HG03342 (cell line): ENCODE measurements around the gene IDH3G.

Source experiments
- ATAC-seq: cut with Tn5 transposase; IDR thresholded peaks from one replicate; pipeline ENCODE4 v1.9.1; 2021; ENCODE audit warnings: mild to moderate bottlenecking, moderate library complexity; ENCODE audit not compliant: unreplicated experiment

The IDH3G gene

GRCh38 chrX:153791104-153791852 is 2.9 kb downstream of the IDH3G start:
- no peak for ATAC-seq

DNA sequence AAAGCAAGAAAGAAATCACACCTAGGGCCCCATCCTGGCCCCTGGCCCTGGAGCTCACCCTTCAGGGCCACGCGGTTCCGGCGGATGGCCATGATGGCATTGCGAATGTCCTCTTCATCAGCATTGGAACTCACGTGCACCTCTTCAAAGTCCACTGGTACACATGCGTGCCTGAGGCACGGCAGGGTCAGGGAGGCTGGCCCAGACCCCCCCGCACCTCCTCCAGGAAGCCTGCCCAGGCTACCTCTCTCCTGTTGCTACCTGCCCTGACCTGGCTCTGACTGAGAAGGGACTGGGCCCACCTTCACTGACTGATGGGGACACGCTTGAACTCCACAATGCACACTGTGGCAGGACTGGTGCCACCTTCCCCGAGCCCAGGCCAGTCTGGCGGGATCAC is 4.5 kb downstream of the IDH3G start:
- ATAC-seq = no peak

- ATAC-seq = no peak
Observed at GRCh38 chrX:153786669-153787068, 7.5 kb downstream of the IDH3G start.

- ATAC-seq = no peak
Observed at GRCh38 chrX:153784325-153784967, 9.7 kb downstream of the IDH3G start.

DNA sequence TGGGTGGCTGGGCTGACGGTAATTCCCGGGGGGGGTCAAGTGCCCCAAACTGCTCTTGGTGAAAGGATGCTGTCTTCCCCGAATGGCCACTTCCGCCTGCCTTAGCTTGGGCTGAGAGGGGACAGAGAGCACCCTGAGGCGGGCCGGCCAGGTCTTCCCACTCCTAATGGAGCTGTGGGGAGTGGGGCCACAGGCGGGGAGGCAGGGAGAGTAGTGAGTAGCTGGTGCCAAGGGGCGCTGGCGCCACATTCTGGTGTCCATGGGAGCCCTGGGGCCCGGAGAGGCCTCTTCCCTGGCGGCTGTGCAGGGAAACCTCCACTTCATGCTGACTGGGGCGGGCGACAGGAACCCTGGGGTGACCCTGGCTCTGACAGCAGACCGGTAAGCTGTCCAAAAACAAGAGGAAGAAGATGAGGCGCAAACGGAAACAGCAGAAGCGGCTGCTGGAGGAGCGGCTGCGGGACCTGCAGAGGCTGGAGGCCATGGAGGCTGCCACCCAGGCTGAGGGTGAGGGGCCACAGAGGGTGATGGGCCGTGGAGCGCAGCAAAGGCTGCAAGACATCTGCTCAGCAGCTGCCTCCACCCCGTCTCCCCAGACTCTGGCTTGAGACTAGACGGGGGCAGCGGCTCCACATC is 10.7 kb downstream of the IDH3G start:
- ATAC-seq = no peak

GRCh38 chrX:153782871-153783270 is 11.3 kb downstream of the IDH3G start:
- no peak for ATAC-seq

DNA sequence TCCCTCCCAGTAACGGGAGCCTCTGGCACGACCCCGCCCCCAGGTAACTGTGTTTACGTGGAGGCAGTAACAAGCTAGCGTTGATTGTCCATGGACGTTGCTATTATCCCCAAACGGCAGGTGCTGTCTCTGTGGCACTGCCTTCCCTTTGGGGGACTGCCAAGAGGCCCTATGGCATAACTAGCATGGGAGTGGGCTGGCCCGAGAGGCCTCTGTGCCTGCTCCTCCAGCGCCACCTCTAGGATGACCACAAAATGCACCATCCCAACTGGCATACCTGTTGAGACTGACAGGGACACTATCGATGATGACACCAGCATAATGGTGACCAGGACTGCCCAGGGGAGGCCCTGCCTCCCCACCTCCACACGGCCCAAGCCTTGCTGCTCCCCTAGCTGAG is 11.9 kb downstream of the IDH3G start:
- ATAC-seq = no peak

- ATAC-seq = no peak
Observed at GRCh38 chrX:153781428-153782047, 12.6 kb downstream of the IDH3G start.

- no peak for ATAC-seq
Observed at GRCh38 chrX:153780678-153781427, 13.3 kb downstream of the IDH3G start, which contains the start of gene SRPK3. Gene SRPK3 (plus strand): TSS chrX:153781041. CDS start chrX:153781087, 46 bp downstream.

DNA sequence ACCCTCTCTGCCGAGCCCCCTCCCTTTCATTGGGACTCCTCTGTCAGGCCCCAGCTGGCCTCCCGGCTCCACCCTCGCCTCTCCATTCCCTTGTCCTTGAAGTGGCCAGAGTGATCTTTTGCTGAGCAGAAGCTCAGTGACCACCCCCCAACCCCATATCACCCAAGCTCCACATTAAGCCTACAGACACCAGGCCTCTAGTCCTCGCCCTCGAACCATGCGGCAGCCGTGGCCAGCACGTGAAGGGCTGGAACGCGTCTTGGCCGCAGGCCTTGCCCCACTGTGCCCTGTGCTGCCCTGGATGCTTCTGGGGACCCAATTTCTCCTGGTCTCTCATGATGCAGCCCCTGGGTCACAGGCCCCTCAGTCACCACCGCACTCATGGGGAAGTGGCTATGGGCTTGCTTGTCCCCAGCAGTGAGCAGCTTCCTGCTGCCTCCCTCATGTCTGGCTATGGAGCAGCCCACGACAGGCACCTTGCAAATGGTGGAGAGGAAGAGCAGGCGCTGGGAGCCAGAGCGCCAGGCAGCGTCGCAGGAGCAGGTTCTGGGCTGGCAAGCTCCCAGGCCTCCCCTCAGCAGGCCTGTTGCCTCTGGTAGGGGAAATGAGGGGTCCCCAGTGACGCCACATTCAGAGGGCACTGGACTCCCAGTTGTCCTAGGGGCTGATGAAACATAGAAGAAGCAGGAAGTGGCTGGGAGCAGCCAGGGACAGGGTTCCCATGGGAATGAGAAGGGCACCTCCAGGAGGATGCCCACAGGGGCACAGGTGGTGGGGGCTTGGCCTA is 14.1 kb downstream of the IDH3G start:
- no peak for ATAC-seq

DNA sequence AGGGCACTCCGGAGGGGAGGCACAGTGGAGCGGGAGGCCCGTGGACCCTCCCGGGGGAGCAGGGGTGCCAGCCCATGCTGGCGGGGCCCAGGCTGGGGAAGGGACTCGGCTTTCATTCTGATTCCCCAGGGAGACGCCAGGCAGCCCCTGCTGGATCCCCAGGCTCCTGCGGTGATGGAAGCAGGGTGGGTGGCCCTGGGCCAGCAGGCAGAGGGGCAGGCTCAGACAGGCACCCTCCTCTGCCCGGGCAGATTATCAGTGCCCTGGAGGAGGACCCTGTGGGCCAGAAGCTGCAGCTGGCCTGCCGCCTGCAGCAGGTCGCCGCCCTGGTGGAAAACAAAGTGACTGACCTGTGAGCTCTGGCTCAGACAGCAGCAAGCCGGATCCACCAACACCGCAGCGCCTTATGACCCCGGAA is 15.5 kb downstream of the IDH3G start:
- no peak for ATAC-seq

- no peak for ATAC-seq
Observed at GRCh38 chrX:153778181-153778580, 16.0 kb downstream of the IDH3G start.

GRCh38 chrX:153777261-153778090 is 16.7 kb downstream of the IDH3G start:
- no peak for ATAC-seq

- no peak for ATAC-seq
Observed at GRCh38 chrX:153776611-153777045, 17.5 kb downstream of the IDH3G start.

DNA sequence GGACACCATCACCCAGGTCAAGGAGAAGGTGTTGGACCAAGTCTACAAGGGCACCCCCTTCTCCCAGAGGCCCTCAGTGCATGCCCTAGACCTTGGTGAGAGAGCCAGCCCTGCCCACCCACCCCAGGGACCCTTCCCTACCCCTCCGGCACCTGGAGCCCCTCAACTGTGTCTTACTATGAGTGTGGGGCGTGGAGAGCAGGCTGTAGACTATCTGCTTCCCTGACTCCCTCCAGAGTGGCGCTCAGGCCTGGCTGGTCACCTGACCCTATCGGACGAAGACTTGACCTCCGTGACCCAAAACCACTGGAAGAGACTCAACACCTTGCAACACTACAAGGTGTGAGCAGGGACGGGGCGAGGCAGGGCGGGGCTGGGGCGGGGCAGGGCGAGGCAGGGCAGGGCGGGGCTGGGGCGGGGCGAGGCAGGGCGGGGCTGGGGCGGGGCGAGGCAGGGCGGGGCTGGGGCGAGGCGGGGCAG is 18.0 kb downstream of the IDH3G start:
- ATAC-seq = no peak

DNA sequence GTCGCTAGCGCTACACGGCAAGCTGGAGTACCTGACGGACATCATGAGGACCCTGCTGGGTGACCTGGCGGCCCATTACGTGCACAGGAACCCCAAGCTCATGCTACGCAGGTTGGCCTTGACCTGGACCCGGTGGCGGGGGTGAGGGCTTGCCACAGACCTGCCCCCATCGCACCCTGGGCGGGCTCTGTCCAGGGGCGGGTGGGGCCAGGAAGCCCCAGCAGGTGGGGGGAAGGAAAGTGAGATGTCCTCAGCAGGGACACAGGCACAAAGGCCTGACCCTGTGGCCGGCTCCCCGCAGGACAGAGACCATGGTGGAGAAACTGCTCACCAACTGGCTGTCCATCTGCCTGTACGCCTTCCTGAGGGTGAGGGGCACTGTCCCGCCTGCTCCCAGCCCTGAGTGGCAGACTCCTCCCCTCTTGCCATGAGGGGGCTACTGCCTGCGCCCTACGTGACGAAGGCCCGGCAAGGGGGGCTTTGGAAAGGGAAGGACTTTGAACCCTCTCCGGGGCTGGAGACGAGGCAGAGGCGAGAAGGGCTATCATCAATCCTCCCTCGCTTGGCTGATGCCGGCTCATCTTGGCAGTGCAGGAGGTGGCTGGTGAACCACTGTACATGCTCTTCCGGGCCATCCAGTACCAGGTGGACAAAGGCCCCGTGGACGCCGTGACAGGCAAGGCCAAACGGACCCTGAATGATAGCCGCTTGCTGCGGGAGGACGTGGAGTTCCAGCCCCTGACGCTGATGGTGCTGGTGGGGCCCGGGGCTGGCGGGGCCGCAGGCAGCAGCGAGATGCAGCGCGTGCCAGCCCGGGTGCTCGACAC is 18.7 kb downstream of the IDH3G start:
- no peak for ATAC-seq

DNA sequence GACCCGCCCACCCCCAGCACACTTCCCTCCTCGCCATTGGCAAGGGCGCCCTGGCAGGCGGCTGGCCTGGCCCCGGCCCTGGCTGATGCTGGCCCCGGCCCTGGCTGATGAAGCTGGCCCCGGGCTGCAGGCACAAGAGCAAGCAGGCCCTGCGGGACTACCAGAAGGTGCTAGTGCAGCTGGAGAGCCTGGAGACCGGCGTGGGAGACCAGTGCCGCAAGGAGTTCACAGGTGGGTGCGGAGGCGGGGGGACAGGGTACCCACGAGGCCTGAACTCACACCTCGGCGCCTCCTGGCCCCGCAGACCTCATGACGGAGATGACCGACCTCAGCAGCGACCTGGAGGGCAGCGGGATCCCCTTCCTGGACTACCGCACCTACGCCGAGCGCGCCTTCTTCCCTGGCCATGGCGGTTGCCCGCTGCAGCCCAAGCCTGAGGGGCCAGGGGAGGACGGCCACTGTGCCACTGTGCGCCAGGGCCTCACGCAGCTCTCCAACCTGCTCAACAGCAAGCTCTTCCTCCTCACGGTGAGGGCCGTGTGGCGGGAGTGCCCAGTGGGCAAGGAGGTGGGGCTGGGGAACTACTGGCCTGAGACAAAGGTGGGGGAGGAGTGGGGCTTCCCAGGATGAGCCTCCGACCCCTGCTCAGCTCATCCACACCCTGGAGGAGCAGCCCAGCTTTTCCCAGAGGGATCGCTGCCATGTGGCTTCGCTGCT is 19.4 kb downstream of the IDH3G start:
- no peak for ATAC-seq
